H1 (cell line): ENCODE data around the gene RGS9BP.

Experiments used
- EP300 ChIP-seq, 2 experiments: IDR thresholded peaks; 1 replicate in 1 of 2; 2 replicates in 1 of 2; pipeline ENCODE4 v1.6.1; 2011 to 2012; ENCODE audit warnings: low read depth in 2 of 2, low read length in 2 of 2, mild to moderate bottlenecking in 2 of 2, borderline replicate concordance in 1 of 2, inconsistent platforms in 1 of 2, moderate library complexity in 1 of 2
- EZH2 ChIP-seq: fragments of 200-600 bp; sonication (generic); IDR thresholded peaks from 2 replicates; pipeline ENCODE4 v1.7.1; 2012; ENCODE audit warnings: low read depth, mild to moderate bottlenecking, moderate library complexity, low read length, inconsistent platforms; ENCODE audit not compliant: severe bottlenecking
- KDM1A ChIP-seq: fragments of 200-600, 300-600 bp; sonication (generic); IDR thresholded peaks from 2 replicates; pipeline ENCODE4 v1.7.1; 2016; ENCODE audit warnings: mild to moderate bottlenecking, low read length, borderline replicate concordance
- MAX ChIP-seq: IDR thresholded peaks from 2 replicates; pipeline ENCODE4 v1.6.1; 2012; ENCODE audit warnings: inconsistent platforms
- POLR2A ChIP-seq, 2 experiments: IDR thresholded peaks; 1 replicate in 1 of 2; 2 replicates in 1 of 2; pipeline ENCODE4 v1.6.1; 2011; ENCODE audit warnings: low read depth in 2 of 2, low read length in 2 of 2, mild to moderate bottlenecking in 2 of 2; ENCODE audit errors: control extremely low read depth in 1 of 2
- TF ChIP-seq, protein P1 (sequence below), 3 experiments: IDR thresholded peaks; 1 replicate in 2 of 3; 2 replicates in 1 of 3; pipeline versions ENCODE4 v1.5.1 to v1.6.1; 2011; ENCODE audit warnings: low read length in 3 of 3, mild to moderate bottlenecking in 3 of 3, inconsistent platforms in 2 of 3, low read depth in 1 of 3, moderate library complexity in 1 of 3; ENCODE audit not compliant: insufficient read depth in 1 of 3; ENCODE audit errors: control extremely low read depth in 1 of 3

DNA sequence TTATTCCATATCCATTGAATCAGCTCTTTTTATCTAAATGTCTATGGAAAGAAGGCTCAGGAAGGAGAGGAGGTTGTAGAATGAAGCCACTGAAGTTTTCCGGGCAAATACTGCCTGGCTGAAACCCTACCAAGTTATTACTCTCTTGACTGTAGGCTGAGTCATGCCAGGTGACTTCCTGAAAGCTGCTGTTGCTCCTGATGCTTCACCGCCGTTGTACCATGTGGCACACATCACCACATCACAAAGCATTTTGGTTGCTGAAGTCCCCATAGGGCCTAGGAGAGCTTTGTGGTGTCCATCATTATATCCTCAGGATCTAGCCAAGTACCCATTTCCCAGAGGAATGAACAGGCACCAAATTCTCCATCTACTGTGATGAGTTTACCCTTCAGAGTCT is 32.8 kb downstream of the RGS9BP start:
- TF ChIP-seq KDM1A = no peak
- TF ChIP-seq, protein P1, sequence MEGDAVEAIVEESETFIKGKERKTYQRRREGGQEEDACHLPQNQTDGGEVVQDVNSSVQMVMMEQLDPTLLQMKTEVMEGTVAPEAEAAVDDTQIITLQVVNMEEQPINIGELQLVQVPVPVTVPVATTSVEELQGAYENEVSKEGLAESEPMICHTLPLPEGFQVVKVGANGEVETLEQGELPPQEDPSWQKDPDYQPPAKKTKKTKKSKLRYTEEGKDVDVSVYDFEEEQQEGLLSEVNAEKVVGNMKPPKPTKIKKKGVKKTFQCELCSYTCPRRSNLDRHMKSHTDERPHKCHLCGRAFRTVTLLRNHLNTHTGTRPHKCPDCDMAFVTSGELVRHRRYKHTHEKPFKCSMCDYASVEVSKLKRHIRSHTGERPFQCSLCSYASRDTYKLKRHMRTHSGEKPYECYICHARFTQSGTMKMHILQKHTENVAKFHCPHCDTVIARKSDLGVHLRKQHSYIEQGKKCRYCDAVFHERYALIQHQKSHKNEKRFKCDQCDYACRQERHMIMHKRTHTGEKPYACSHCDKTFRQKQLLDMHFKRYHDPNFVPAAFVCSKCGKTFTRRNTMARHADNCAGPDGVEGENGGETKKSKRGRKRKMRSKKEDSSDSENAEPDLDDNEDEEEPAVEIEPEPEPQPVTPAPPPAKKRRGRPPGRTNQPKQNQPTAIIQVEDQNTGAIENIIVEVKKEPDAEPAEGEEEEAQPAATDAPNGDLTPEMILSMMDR (IDR thresholded peaks at IDR 0.05; ENCODE audit: control extremely low read depth in 1 of 3, insufficient read depth in 1 of 3, low read depth in 1 of 3, low read length in 3 of 3) = no peak
- no peak for TF ChIP-seq POLR2A (IDR thresholded peaks at IDR 0.05; ENCODE audit: control extremely low read depth in 1 of 2, low read depth in 2 of 2, low read length in 2 of 2)
- TF ChIP-seq MAX = no peak
- TF ChIP-seq EZH2 = no peak
- no peak for TF ChIP-seq EP300 (IDR thresholded peaks at IDR 0.05; ENCODE audit: borderline replicate concordance in 1 of 2, low read depth in 2 of 2, low read length in 2 of 2)
